Activated T-cell treated with anti-CD3 and anti-CD28 coated beads for 48 hours (primary cell): Measurements from ENCODE around the gene FAM234B.

Experiments used
- DNase-seq: peaks from one replicate; pipeline ENCODE4 v3.0.0-alpha.2; 2020; ENCODE audit warnings: low read depth

The FAM234B gene

GRCh38 chr12:13044002-13044905 lies at the start of gene FAM234B:
TSS of gene FAM234B (plus strand) at chr12:13044381. CDS start at chr12:13044404, 23 bp downstream.
- DNase-seq, result peak; percentile 73

- no peak for DNase-seq
Measured at GRCh38 chr12:12995088-12995487, 49.1 kb upstream of the FAM234B start.

GRCh38 chr12:12996209-12996608 lies 48.0 kb upstream of the FAM234B start:
- DNase-seq, result no peak

- no peak for DNase-seq
Measured at GRCh38 chr12:12997156-12997555, 47.0 kb upstream of the FAM234B start.

- DNase-seq, result no peak
Measured at GRCh38 chr12:12997734-12998133, 46.4 kb upstream of the FAM234B start.

- DNase-seq, result no peak
Measured at GRCh38 chr12:12998248-12998647, 45.9 kb upstream of the FAM234B start.

GRCh38 chr12:12999271-12999958 lies 44.8 kb upstream of the FAM234B start:
- no peak for DNase-seq

- peak; percentile 94 for DNase-seq
Measured at GRCh38 chr12:12999959-13000615, 44.1 kb upstream of the FAM234B start, which contains the start of gene HEBP1. TSS of gene HEBP1 (minus strand) at chr12:13000265. CDS start at chr12:13000114, 151 bp downstream.

GRCh38 chr12:13000616-13000924 lies 43.6 kb upstream of the FAM234B start:
- no peak for DNase-seq

GRCh38 chr12:13000925-13001774 lies 43.0 kb upstream of the FAM234B start:
- DNase-seq, result peak; percentile 35

GRCh38 chr12:13001775-13002040 lies 42.5 kb upstream of the FAM234B start:
- DNase-seq, result no peak

- no peak for DNase-seq
Measured at GRCh38 chr12:13002301-13003097, 41.7 kb upstream of the FAM234B start.

GRCh38 chr12:13004361-13004760 lies 39.8 kb upstream of the FAM234B start:
- DNase-seq, result no peak

GRCh38 chr12:13004986-13005385 lies 39.2 kb upstream of the FAM234B start:
- DNase-seq, result no peak

- DNase-seq, result no peak
Measured at GRCh38 chr12:13005649-13006048, 38.5 kb upstream of the FAM234B start.

- no peak for DNase-seq
Measured at GRCh38 chr12:13007496-13008233, 36.5 kb upstream of the FAM234B start.

GRCh38 chr12:13008741-13009380 lies 35.3 kb upstream of the FAM234B start:
- DNase-seq, result no peak

- no peak for DNase-seq
Measured at GRCh38 chr12:13011098-13011497, 33.1 kb upstream of the FAM234B start.

- DNase-seq, result no peak
Measured at GRCh38 chr12:13022851-13023271, 21.3 kb upstream of the FAM234B start.
